HT-29 (cell line): ENCODE results near the gene EDC4. TPM values are rescaled to one million over a fixed set of nuclear protein-coding genes. Genes with fewer than 3 reads are reported as not detected.
"Not testable (repeated sequence)": the region's sequence is repeated elsewhere in the genome, so short reads cannot be mapped to it uniquely, and the experiment has no call there.

ENCODE experiments used
- DNase-seq: peaks from one replicate; pipeline ENCODE4 v3.0.0-alpha.2; 2015; ENCODE audit warnings: low spot score
- total RNA-seq: library from RNA; depleted of rRNA; stranded (reverse); fragments of >200 nt; shearing (Covaris generic); gene quantifications from 2 replicates; pipeline ENCODE4 v1.2.3, GENCODE V29; 2014

EDC4 gene
- total RNA-seq, 1 experiment from 2014 or later: 121 TPM

DNA sequence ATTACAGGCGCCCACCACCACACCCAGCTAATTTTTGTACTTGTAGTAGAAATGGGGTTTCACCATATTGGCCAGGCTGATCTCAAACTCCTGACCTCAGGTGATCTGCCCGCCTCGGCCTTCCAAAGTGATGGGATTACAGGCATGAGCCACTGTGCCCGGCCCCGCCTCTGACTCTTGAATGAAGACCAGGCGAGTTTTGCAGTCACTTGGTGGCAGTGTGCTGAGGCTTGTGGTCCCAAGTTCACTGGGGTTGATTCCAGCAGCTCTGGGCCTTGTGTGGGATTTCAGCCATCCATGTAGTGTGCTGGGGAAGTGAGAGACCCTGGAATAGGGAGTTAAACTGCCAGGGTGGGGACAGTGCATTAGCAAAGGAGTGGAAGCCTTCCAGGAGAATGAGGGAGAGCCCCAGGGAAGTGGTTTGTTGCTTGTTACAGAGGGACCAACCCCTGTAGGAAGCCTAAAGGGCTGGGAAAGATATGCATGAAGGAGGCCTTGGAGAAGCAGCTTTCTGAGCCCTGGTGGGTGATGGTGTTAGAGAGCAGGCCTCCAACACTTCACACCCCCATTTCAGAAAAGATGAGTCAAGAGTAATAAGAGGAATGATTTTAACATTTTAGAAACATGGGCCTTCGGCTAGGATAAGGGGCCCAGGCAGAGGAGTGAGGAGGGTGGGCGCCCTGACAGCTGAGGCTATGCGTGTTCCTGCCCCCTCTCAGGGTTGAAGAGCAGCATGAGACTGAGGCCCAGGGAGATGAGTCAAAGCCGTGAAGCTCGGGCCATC, 34.7 kb downstream of the EDC4 start:
- DNase-seq: no peak

DNA sequence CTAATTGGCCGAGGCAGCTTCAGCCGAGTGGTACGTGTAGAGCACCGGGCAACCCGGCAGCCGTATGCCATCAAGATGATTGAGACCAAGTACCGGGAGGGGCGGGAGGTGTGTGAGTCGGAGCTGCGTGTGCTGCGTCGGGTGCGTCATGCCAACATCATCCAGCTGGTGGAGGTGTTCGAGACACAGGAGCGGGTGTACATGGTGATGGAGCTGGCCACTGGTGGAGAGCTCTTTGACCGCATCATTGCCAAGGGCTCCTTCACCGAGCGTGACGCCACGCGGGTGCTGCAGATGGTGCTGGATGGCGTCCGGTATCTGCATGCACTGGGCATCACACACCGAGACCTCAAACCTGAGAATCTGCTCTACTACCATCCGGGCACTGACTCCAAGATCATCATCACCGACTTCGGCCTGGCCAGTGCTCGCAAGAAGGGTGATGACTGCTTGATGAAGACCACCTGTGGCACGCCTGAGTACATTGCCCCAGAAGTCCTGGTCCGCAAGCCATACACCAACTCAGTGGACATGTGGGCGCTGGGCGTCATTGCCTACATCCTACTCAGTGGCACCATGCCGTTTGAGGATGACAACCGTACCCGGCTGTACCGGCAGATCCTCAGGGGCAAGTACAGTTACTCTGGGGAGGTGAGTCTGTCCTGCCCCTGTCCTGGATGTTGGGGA, 36.3 kb downstream of the EDC4 start:
- no peak for DNase-seq

DNA sequence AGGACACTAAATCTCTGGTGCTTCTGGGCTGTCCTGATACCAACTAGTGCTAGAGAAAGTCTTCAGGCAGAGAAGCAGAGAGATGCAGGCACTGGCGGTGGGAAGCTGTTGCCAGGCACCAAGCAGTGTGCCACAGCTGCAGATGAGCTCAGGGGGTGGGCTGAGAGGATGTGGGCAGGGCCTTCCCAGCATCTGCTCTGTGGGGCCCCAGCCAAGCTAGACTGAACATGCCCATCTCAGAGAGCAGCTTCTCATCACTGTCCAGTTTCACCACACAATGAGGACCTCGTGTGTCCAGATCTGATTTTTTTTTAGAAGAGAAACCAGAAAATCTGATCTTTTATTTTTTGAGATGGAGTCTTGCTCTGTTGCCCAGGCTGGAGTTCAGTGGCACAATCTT, 37.3 kb downstream of the EDC4 start:
- no peak for DNase-seq

DNA sequence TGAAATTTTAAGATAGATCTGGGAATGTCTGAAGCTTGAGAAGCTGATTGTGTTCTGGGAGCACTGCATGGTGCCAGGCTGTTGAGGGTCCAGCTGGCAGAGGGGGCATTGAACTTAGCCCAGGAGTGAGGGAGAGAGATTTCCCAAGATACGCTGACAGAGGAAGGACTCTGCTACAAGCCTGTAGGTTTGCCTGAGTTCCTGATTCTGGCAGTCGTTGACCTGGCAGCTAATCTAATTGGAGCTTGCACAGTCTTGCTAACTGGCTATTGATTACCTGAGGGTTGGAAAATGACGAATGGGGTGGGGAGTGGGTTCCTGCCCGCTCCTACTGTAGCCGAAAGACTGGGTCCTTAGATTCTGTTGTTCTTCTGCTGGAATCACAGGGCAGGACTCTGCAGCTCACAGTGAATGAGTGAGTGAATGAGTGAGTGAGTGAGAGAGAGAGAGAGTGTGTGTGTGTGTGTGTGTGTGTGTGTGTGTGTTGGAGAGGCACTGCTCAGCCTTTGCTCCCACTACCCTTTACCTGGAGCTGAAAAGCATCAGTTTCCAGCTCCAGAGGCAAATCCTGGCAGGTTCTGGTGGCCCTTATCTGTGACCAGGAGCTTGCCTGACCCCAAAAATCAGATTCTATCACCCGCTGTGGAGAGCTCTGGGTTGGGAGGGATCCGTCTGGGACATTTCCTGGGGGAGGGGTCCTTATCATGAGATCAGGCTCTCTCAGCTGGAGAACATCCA, 42.1 kb downstream of the EDC4 start:
- no peak for DNase-seq

DNA sequence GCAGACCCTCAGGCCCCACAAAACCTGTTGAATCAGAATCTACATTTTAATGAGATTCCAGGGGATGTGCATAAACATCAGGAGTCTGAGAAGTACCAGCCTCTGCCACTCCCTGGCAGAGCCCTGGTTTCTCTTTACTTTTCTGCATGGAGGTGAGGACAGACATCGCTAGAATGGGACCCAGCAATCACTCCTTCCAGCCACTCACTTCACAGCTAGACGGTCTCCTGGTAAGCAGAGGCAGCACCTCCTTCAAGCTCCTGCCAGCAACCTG, 42.6 kb downstream of the EDC4 start:
- DNase-seq: not testable (repeated sequence)

DNA sequence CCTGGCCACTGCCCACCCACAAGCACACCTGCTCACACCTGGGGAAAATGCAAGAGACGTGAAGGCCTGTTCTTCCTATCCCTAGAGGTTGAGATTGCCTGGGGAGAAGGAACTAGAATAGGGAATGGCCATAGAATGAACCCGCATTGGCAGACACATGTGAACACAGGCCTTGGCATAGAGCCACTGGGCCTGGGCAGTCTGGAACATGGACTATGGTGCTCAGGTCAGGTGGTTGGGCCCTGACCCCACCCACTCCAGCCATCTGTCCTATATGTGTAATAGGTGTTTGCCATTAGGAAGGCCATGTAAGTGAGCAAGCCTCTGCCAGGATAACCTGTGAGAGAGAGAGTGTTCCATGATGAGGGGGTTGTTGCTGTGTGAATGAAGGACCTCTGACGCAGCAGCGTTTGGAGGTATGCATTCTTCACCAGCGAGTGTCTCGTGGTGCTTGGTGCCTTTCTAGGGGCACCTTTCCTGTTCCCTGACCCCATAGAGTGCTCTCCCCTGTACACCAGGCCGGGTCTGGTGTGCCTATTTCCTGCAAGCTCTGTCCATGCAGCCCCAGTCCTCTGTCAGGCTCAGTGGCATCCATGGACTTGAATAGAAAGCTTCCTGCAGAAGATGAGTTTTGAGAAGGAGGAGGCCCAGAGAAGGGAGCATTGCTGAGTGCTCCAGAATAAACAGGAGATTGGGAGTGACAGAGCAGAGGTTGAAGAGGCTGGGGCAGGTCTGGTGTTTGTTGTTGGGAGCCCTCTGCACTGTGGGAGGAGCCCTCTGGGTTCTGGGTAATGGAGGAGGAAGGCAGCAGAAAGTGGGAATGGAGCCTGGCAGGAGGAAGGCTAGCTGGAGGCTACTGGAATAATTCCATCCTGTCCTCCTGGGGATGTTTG, 43.2 kb downstream of the EDC4 start:
- no peak for DNase-seq

DNA sequence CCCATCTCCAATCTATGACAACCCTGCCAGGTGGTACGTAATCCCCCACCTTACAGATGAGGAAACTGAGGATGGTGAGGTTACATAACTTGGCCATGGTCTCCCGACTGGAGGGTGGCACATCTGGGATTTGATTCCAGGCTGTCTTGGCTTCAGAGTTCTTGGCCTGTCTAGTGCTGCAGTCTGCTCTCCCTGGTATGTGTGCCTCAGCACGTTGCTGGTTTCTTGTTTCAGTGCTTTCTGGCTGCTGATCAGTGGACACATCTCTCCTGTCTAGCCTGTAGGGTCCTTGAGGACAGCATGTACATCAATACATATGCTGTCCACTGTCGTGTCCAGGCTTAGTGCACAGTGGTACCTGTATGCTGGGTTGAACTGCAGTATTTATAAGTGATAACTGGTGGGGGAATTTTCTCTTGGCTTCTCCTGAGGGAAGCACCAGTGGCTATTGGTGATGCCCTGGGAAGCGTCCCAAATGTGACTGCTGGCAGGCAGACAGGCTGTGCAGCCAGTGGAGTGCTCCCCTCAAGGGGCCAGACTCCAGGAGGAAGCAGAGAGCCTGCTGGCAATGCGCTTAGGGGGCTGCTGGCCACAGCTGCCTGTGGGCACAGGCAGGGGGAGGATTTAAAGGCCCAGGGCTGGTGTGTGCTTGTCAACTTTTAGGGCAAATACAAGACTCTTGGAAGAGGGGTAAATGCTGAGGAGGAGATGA, 44.4 kb downstream of the EDC4 start:
- no peak for DNase-seq

DNA sequence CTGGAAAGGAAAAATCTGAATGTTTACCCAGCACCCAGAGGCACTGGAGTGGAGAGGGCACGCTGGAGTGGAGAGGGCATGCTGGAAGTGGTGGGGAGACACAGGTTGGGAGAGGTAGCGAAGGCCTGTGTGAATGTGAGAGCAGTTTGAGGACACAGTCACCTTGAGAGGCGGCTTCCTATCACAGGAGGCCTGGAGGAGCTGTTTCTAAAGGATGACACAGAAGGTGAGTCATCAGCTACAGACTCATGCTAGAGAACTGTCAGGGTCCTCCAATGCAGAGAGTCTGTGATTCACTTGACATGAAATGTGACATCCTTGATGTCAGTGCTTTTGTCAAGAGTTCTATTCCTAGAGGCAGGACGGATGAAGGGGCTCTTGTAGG, 45.0 kb downstream of the EDC4 start:
- DNase-seq: no peak

DNA sequence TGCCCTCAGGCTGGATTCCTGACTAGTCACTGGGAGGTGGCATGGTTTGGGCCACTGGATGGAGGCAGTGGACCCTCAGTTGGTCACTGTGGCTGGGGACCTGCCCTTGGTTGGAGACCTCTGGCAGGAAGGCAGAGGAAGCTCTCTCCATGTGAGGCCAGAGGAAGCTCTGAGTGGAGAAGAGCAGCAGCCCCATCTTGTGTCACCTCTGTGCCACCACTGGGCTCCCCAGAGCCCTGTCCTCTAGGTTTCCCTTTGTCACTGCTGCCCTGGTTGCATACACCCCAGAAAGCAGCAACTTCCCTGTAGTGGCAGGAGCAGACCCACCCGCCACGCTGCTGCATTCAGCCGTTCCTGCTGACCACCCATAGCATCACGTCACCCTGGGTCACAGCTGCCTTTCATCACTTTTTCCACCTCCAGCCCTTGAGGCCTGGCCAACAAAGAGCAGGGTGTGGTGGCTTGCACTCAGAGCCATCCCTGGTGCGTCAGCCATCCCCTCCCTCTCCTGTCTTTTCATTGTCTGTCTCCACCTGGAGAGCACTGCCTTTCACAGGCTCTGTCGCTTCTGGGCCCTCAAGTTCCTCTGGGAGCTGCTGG, 46.9 kb downstream of the EDC4 start:
- DNase-seq: no peak

DNA sequence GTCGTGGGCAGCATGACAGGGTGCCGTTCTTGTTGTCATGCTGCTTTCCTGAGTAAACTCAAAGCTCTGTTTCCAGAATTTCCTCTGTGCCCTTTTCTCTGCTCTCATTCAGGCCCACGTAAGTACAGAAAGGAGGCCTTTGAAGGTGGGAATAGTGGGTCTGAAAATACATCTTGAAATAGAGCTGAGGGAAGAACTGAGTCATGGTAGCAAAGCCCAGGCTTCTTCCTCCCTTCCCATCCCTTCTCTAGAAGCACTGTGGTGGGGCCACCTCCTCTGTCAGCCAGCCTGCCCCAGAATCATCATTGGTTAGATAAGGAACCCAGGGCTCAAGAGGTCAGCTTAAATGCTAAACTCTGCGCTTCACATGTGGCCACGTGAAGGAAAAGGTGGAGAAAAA, 49.4 kb downstream of the EDC4 start:
- DNase-seq: no peak

DNA sequence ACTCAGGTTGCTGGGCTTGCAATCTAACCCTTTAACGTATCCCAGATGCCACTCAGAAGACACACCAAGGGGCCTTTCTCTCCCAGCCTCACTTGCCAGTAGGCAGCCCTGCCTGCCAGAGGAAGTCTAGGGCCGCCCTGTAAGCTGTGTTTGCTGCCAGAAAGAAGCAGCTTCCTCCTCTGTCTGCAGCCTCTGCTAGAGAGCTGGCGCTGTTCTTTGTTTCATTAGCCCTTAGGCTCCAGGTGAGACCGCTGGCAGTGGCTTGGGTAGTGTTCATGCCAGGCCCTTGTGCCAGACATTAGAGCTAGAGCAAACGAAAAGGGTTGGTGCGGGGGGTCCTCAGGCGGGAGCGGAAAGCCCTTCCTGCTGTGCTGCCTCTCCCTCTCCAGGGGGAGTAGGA, 49.9 kb downstream of the EDC4 start:
- no peak for DNase-seq

DNA sequence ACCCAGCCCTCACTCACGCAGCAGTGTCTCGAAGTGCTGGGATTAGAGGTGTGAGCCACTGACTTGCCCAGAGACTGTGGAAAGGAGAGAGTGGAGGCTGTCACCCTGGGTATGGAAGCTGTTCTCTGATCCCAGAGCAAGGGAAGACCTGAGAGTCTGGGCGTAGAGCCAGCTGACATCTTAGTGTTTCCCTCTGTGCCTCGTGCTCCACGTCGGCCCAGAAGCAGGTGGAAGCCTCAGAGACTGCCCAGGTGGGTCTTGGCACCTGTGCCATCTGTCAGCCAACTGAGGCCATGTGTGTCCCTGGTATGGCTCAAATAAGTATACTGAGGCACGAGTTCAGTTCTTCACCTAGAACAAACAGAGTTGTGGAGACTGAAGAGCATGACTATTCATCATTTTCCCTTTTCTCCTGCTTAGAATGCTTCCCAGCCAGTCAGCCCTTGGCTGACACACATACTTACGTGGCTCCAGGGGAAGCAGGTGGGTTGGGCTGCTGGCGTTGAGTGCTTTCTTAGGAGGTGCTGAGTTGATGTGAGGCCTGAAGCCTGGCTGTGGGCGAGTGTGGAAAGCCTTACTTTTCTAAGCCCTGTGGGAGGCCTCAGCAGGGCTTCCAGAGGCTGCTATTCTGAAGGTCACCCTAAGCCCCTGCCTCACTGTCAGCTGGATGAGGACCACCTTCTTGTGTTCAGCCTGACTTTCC, 50.7 kb downstream of the EDC4 start:
- DNase-seq: no peak

DNA sequence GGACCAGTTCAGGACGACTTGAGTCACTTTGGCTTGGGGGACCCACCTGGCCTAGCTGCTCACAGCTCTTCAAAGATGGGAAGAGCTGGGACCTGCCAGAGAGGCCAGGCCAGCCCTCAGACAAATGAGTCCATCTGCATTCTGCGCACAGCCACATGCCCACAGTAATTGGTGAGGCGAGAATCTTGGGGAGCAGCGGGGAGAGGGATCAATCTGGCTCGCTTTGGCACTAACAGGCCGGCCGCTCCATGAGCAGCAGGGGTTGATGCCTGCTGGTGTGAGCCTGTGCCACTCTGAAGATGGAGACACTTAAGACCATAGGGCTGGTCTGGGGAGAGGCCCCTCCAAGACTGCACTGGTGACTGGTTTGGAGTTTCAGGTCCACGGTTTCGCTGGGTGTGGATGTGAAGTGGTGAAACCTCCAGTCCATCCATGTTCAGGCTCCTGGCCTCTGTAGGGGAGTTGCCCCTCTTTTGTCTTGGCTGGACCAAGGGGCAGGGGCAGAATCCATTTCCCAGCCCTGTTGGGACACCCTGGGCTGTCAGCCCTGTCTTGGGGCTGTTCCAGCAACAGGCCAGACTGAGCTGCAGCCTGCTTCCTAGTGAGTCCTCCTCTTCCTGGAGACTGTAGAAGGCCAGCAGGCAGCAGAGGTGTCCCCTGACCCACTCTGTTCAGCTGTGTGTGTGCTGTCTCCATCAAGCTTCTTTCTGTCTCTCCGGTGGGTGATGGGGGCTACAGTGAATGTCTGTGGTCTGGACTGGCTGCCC, 51.5 kb downstream of the EDC4 start:
- DNase-seq: no peak

DNA sequence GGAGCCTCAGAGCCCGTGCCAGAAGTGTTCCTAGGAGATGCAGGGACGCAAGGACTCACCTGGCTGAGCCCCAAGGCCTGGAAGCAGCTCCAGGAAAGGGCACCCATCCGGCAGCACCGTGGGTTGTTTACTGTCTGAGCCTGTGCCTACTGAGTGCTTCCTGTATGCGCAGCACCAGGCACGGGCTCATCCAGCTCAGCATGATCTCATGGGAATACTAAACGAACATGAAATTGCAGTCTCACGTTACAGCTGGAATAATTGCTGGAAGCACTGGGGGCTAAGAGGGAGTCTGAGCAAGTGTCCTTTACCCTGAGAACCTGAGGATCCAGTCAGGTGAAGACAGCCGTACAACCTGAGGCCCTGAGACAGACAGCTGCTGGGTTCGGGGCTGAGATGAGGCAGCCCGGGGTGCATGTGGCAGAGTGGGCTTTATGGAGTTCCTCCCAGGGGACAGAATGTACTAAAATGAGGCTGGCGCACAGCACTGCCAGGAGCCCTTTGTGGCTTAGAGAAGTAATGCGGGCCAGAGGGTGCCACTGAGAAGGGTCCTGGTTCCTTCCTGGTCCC, 53.4 kb downstream of the EDC4 start:
- no peak for DNase-seq

DNA sequence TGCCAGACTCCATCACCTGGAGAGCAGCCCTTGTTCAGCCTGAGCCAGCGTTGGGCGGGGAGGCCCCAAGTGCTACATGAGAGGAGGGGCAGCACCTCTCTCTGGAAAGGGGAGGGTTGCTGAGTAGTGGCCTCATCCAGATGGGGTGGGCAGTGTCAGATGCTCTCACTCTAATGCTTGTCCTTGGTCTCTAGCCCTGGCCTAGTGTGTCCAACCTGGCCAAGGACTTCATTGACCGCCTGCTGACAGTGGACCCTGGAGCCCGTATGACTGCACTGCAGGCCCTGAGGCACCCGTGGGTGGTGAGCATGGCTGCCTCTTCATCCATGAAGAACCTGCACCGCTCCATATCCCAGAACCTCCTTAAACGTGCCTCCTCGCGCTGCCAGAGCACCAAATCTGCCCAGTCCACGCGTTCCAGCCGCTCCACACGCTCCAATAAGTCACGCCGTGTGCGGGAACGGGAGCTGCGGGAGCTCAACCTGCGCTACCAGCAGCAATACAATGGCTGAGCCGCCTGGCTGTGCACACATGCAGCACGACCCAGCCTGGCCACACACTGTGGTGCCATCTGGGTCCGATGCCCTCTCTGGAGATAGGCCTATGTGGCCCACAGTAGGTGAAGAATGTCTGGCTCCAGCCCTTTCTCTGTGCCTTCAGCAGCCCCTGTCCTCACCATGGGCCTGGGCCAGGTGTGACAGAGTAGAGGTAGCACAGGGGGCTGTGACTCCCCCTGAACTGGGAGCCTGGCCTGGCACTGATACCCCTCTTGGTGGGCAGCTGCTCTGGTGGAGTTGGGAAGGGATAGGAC, 54.5 kb downstream of the EDC4 start:
- DNase-seq: no peak

DNA sequence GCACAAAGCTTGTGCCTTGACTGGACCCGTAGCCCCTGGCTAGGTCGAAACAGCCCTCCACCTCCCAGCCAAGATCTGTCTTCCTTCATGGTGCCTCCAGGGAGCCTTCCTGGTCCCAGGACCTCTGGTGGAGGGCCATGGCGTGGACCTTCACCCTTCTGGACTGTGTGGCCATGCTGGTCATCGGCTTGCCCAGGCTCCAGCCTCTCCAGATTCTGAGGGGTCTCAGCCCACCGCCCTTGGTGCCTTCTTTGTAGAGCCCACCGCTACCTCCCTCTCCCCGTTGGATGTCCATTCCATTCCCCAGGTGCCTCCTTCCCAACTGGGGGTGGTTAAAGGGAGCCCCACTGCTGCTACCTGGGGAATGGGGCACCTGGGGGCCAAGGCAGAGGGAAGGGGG, 55.3 kb downstream of the EDC4 start:
- no peak for DNase-seq

DNA sequence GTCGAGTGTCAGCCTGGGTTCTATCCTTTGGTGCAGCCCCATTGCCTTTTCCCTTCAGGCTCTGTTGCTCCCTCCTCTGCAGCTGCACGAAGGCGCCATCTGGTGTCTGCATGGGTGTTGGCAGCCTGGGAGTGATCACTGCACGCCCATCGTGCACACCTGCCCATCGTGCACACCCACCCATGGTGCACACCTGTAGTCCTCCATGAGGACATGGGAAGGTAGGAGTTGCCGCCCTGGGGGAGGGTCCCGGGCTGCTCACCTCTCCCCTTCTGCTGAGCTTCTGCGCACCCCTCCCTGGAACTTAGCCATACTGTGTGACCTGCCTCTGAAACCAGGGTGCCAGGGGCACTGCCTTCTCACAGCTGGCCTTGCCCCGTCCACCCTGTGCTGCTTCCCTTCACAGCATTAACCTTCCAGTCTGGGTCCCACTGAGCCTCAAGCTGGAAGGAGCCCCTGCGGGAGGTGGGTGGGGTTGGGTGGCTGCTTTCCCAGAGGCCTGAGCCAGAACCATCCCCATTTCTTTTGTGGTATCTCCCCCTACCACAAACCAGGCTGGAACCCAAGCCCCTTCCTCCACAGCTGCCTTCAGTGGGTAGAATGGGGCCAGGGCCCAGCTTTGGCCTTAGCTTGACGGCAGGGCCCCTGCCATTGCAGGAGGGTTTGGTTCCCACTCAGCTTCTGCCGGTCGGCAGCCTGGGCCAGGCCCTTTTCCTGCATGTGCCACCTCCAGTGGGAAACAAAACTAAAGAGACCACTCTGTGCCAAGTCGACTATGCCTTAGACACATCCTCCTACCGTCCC, 55.9 kb downstream of the EDC4 start:
- DNase-seq: peak; percentile 70
